ENCODE measurements around the gene NCOA7.

DNA sequence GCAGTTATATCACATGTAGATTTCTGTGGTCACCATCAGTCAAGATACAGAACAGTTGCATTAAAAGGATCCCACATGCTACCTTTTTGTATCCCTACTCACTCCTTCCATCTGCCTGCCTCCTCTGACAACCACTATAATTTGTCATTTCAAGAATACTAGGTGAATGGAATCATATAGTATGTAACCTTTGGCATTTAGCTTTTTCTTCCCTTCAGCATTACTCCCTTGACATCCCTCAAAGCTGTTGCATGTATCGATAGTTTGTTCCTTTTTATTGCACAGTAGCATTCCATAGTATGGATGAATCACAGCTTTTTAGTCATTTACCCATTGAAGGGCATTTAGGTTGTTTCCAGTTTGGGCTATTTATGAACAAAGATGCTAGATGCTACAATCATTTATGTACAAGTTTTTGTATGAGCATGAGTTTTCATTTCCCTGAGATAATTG is 26.1 kb downstream of the NCOA7 start:
- TF ChIP-seq, protein P1, sequence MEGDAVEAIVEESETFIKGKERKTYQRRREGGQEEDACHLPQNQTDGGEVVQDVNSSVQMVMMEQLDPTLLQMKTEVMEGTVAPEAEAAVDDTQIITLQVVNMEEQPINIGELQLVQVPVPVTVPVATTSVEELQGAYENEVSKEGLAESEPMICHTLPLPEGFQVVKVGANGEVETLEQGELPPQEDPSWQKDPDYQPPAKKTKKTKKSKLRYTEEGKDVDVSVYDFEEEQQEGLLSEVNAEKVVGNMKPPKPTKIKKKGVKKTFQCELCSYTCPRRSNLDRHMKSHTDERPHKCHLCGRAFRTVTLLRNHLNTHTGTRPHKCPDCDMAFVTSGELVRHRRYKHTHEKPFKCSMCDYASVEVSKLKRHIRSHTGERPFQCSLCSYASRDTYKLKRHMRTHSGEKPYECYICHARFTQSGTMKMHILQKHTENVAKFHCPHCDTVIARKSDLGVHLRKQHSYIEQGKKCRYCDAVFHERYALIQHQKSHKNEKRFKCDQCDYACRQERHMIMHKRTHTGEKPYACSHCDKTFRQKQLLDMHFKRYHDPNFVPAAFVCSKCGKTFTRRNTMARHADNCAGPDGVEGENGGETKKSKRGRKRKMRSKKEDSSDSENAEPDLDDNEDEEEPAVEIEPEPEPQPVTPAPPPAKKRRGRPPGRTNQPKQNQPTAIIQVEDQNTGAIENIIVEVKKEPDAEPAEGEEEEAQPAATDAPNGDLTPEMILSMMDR (conservative IDR thresholded peaks at IDR 0.05): no peak
- TF ChIP-seq EZH2 (IDR thresholded peaks at IDR 0.05; ENCODE audit: low read depth): no peak

All from PC-9 (cell line).